Measurements from ENCODE around the gene AGPAT4.
"Not testable (repeated sequence)": the region's sequence is repeated elsewhere in the genome, so short reads cannot be mapped to it uniquely, and the experiment has no call there.

AGPAT4 gene

GRCh38 chr6:161227004-161227960 lies 46.6 kb downstream of the AGPAT4 start:
- DNase-seq (ENCODE audit: low read depth in 2 of 2): no peak

- DNase-seq (ENCODE audit: low read depth in 2 of 2): no peak
Observed at GRCh38 chr6:161226009-161226964, 47.6 kb downstream of the AGPAT4 start.

GRCh38 chr6:161225681-161226008 lies 48.2 kb downstream of the AGPAT4 start:
- no peak for DNase-seq (ENCODE audit: low read depth in 2 of 2)

- DNase-seq (ENCODE audit: low read depth in 2 of 2): not testable (repeated sequence)
Observed at GRCh38 chr6:161224951-161225680, 48.7 kb downstream of the AGPAT4 start.

- DNase-seq (ENCODE audit: low read depth in 2 of 2): no peak
Observed at GRCh38 chr6:161223646-161224045, 50.2 kb downstream of the AGPAT4 start.

- DNase-seq (ENCODE audit: low read depth in 2 of 2): no peak
Observed at GRCh38 chr6:161222706-161223234, 51.1 kb downstream of the AGPAT4 start.

- DNase-seq (ENCODE audit: low read depth in 2 of 2): no peak
Observed at GRCh38 chr6:161220346-161220745, 53.5 kb downstream of the AGPAT4 start.

- no peak for DNase-seq (ENCODE audit: low read depth in 2 of 2)
Observed at GRCh38 chr6:161219680-161220079, 54.2 kb downstream of the AGPAT4 start.

GRCh38 chr6:161218222-161218621 lies 55.6 kb downstream of the AGPAT4 start:
- DNase-seq (ENCODE audit: low read depth in 2 of 2): no peak

- DNase-seq (ENCODE audit: low read depth in 2 of 2): no peak
Observed at GRCh38 chr6:161217628-161218027, 56.2 kb downstream of the AGPAT4 start.

GRCh38 chr6:161216616-161217205 lies 57.1 kb downstream of the AGPAT4 start:
- DNase-seq (ENCODE audit: low read depth in 2 of 2): no peak

GRCh38 chr6:161215876-161216615 lies 57.8 kb downstream of the AGPAT4 start:
- DNase-seq (ENCODE audit: low read depth in 2 of 2): no peak

GRCh38 chr6:161215193-161215592 lies 58.7 kb downstream of the AGPAT4 start:
- no peak for DNase-seq (ENCODE audit: low read depth in 2 of 2)

GRCh38 chr6:161214722-161215121 lies 59.1 kb downstream of the AGPAT4 start:
- DNase-seq (ENCODE audit: low read depth in 2 of 2): no peak

GRCh38 chr6:161212902-161213301 lies 61.0 kb downstream of the AGPAT4 start:
- DNase-seq (ENCODE audit: low read depth in 2 of 2): no peak

- no peak for DNase-seq (ENCODE audit: low read depth in 2 of 2)
Observed at GRCh38 chr6:161211380-161212035, 62.4 kb downstream of the AGPAT4 start.

GRCh38 chr6:161210857-161211256 lies 63.0 kb downstream of the AGPAT4 start:
- no peak for DNase-seq (ENCODE audit: low read depth in 2 of 2)

GRCh38 chr6:161207200-161207599 lies 66.7 kb downstream of the AGPAT4 start:
- no peak for DNase-seq (ENCODE audit: low read depth in 2 of 2)

GRCh38 chr6:161204866-161205557 lies 68.8 kb downstream of the AGPAT4 start:
- DNase-seq (ENCODE audit: low read depth in 2 of 2): no peak

Data from stimulated activated CD8-positive, alpha-beta memory T cell treated with anti-CD3 and anti-CD28 coated beads, Interleukin-7, amount 100 ng/mL, for 1 hour (primary cell).